GM13977 (cell line): ENCODE measurements around the gene PLGRKT.
"Not testable (repeated sequence)": the region's sequence is repeated elsewhere in the genome, so short reads cannot be mapped to it uniquely, and the experiment has no call there.

ENCODE experiments used
- DNase-seq: peaks from one replicate; pipeline ENCODE4 v3.0.0; 2012; ENCODE audit warnings: low spot score
- in situ Hi-C: fragments of 300-500 bp; cut with MboI; formaldehyde crosslinking; loops from one replicate; pipeline ENCODE4 v1.12.0; 2022; ENCODE audit warnings: low sequenced_read_pairs, low pct_unique_long_range_greater_than_20kb, mixed read lengths, inconsistent platforms; ENCODE audit not compliant: unreplicated experiment
- TF ChIP-seq, protein P1 (sequence below): IDR thresholded peaks from 2 replicates; pipeline ENCODE4 v1.5.1; 2012; ENCODE audit warnings: mild to moderate bottlenecking, control low read depth; ENCODE audit not compliant: insufficient read depth; ENCODE audit errors: extremely low read depth, missing control alignments

The PLGRKT gene

DNA sequence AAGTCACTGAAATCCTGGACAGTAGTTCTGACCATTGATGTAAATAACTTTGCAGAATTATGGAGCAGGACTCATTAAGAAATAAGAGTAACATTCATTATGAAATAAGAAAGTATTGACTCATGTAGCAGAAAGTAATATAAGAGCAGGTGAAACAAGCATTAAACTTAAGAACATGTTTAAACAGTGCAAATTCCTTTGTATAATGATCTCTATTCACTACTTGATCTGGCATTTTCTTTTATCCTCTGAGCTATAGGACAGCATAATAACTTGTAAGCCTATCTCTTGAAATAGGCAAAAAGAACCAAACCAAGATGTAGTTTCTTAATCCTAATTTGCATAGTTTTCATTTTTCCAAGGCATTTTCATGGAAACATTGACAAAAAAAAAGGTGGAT is 42.3 kb downstream of the PLGRKT start:
- in situ Hi-C loops: no loop called here
- no peak for DNase-seq
- TF ChIP-seq, protein P1, sequence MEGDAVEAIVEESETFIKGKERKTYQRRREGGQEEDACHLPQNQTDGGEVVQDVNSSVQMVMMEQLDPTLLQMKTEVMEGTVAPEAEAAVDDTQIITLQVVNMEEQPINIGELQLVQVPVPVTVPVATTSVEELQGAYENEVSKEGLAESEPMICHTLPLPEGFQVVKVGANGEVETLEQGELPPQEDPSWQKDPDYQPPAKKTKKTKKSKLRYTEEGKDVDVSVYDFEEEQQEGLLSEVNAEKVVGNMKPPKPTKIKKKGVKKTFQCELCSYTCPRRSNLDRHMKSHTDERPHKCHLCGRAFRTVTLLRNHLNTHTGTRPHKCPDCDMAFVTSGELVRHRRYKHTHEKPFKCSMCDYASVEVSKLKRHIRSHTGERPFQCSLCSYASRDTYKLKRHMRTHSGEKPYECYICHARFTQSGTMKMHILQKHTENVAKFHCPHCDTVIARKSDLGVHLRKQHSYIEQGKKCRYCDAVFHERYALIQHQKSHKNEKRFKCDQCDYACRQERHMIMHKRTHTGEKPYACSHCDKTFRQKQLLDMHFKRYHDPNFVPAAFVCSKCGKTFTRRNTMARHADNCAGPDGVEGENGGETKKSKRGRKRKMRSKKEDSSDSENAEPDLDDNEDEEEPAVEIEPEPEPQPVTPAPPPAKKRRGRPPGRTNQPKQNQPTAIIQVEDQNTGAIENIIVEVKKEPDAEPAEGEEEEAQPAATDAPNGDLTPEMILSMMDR: no peak

DNA sequence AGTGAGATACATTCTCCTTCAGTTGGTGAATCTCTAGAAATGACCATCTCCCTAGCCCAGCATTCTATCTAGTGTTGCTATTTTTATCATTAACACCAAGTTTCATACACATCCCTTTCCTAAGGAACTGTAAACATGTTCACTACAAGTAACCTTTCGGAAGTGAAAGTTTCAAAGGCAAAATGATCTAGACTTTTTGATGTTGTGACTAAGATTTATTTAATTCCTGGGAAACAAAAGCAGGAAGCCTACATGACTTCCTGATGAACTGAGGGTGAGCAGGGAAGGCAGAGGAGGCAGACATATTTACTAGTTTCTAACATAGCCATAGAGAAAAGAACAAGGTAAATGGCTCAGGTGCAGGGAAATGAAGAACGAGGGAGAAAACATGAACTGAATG is 43.7 kb downstream of the PLGRKT start:
- DNase-seq, in situ Hi-C loops: not testable (repeated sequence)

DNA sequence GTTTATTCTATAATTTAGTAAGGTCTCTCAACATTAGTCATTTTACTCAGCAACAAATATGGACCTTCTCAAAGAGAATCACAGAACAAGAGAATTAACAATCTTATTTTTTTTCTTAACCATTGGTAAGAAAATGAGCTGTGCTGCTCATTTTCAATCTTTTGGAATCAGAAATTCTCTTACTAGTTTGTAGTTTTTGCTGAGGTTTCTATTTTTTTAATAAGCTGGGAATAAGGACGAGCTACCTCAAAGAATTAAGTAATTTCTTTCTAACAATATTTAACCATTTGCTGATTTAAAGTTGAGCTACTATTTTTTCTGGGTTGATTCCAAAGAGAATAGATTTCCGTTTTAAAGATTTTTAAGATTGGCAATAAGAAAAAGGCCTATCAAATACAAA is 44.2 kb downstream of the PLGRKT start:
- no peak for DNase-seq
- in situ Hi-C loops: no loop called here
- TF ChIP-seq, protein P1: no peak

DNA sequence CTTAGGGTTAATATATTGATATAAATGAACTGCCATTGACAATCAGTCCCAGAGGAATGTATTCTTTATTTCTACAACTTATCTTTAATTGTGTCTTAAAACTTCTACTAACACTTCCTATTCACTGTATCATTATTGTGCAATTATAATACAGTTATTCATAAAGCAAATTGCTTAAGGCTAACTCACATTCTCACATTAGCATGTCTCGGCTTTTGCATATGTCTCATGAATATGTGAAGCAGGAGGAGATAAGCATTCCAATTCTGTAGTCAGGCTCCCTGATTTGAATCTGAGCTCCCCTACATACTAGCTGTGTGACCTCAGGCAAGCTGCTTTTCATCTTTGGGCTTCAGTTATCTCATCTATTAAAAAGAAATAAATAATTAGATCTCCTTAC is 45.4 kb downstream of the PLGRKT start:
- TF ChIP-seq, protein P1: no peak
- in situ Hi-C loops: no loop called here

DNA sequence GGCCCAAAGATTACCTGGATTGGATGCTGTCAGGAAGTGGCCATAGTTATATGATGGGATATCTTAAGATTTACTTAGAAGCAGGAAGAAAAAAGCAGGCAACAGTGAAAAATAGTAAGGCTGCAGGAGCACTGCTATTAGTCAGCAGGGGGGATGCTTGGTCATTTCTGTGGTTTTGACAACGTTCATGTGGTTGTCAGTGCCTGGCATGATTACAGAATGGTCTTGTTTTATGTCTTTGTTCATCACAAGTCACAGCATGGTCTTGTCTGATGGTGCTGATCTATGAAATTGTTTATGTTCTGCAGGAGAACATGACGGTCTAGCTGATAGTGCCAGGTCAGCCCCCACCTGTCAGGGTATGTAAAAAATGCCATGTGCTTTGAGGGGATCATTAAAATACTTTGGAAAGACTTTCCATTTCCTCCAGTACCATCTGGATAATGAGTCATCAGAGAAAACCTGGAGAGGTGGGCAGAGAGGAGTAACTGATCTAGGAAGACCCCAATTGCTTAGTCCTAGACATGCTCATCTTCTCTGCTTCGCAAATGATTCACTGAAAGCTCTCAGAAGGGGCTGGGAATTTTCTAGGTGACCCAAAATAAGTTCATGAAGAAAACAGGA is 48.5 kb downstream of the PLGRKT start:
- TF ChIP-seq, protein P1: no peak
- in situ Hi-C loops: no loop called here
- DNase-seq: peak; percentile 23

More for the DNA sequence above, 45.4 kb downstream of the PLGRKT start:
- DNase-seq: no peak

DNA sequence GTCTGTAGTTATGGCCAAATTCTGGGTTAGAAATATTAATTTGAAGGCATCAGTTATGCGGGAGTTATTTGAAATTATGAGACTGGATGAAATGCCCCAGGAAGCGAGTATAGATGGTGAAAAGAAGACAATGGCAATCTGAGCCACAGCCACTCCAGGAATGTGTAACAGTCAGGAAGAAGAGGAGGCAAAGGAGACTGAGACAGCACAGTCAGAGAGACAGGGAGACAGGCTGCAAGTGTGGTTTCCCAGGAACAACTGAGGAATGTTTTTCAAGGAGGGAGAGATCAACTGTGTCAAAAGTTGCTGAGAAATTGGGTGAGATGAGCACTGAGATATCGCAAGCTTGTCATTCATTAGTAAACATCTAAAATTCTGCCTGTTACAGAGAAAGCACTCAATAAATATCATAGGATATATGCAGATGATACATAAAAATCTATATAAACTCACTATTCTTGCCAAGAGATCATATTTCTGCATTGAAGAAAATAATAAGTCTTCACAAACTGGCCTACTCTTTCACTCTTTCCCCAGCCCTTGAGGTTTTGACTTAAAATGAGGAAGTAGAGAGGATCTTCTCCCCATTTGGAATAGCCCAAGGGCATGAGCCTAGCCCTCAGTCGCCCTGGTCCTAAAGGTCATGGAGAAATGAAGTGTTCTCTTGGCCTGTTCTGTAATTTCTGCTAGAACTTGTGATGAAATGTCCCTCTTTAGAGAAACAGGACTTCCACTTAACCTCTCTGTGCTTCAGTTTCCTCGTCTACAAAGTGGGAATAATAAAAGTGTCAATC is 49.5 kb downstream of the PLGRKT start:
- TF ChIP-seq, protein P1: no peak
- in situ Hi-C loops: no loop called here
- DNase-seq: no peak

DNA sequence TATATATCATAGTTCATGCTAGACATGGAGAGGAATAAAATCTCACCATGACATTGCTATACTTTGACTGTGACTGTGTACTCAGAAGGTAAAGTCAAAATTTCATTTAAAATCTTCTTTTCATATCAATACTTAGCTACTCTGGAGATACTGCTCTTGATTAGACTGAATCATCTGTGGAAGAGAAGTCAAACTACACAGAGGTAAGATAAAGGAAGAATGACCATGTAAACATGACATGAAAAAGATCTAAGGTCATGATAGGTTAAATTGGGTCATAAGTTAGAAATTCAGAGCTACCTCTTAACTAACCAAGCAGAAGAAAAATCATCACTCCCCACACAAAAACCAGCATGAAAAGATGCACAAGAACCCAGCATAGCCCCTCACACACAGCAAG is 53.3 kb downstream of the PLGRKT start:
- in situ Hi-C loops: no loop called here
- DNase-seq: no peak
- TF ChIP-seq, protein P1: no peak
